Activated T-cell treated with anti-CD3 and anti-CD28 coated beads, Interleukin-2, amount 50 U/mL, for 48 hours (primary cell): ENCODE data around the gene PLD4.

ENCODE experiments used
- DNase-seq, 2 experiments: peaks; one replicate each; pipeline ENCODE4 v3.0.0-alpha.2; 2020

PLD4 gene

GRCh38 chr14:104957146-104958113, 32.8 kb downstream of the PLD4 start:
- no peak for DNase-seq

- no peak for DNase-seq
These were observed 39.9 kb downstream of the PLD4 start for GRCh38 chr14:104964546-104964945.

DNA sequence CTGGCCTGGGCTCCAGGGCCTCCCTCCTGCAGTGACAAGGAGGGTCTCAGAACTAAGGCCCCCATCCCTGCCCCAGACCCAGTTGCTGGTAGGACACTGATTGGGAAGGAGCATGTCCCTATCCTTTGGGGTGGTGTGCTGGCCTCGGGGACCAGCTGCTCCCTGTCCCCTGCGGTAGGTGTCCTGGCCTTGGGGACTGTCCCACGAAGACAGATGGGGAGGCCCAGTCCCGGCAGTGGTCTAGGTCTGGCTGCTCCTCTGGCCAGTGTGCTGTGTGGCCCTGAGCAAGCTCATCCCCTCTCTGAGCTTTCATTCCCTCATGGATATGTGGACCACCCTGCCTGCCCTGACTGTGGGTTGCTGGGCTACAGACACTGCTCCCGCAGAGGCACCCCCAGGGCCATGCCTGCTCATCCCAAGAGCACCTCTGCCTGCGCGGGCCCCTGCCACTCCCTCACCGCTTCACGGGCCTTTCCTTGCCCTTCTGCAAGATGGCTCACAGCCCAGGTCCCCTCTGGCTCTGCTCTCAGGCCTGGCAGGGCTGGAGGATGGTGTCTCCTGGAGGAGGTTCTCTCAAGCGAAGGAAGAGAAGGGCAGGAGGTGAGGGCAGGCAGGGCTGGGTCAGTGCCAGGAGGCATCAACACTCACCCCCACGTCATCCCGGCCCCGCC, 41.0 kb downstream of the PLD4 start:
- DNase-seq: no peak

DNA sequence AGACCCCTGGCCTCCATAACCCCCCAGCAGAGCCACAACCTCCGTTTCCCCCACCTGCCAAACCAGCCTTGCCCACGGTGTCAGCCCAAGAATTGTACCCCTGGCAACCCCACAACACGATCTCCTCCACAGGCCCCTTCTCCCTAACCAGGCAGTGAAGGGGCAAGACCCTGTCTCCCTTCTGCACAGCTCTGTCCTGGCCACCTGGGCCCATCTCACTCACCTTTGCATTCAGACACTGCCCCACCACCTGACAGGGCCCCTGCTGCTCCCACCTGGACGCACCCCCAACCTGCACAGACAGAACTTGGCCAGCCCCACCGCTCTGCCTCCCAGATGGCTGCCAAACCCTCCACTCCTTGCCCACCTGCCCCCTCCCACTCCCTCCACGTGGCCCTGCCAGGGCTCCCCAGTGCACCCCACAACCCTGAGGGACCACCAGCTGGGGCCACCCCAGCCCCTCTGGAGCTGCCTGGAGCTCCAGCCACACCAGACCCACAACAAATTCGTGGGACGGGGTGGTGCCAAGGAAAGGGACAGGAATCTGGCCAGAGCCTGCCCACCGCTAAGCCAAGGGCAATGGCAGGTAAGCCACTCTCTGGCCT, 41.7 kb downstream of the PLD4 start:
- no peak for DNase-seq

DNA sequence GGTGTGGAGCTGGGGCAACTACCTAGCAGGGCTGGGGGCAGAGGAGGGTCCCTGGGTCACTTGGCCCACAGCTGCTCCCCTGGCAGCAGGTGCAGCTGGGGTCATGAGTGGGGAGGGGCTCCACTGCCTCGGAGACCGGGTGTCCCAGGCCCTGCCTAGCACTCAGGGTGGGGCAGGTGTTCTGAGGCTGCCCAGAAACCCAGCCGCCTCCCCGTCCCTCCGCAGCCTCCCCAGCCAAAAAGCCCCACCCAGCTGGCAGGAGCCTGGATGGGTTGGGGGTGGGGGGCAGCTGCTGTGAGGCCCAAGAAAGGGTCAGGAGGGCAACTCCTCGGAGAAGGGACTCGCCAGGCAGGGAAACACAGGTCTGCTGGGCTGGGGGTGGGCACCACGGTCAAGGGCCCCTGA, 42.3 kb downstream of the PLD4 start:
- no peak for DNase-seq

DNA sequence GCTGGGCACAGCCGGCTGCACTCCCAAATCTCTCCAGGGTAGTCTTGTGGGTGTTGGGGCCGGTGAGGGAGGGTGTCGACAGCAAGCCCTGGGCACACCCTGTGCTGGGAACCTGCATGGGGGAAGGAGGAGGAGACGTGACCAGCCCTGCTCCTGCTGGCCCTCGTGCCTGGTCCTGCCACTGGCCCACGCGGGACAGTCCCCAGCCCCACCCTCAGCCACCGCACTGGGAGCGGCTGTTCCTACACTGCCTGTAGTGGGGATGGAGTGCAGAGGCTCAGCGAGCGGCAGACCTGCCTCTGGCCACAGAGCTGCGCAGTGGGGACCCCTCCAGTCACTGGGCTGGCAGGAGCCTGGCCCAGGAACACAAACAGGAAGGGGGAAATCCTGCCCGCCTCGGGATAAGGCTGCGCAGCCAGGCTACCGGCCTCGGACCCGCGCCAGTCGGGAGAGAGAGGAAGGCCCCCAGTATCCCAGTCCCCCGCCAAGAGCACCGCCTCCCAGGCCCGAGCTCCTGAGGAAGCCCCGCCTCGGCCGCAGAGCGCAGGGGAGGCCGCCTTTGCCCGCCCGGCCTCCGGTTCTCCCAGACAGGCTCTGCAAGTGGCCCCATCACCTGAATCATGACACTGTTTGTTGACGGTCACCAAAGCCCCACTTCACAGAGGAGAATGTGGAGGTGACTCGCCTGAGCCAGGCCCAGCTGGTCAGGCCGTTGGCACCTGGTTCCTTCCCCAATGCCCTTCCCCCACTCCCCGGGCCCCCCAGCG, 42.9 kb downstream of the PLD4 start:
- DNase-seq: no peak

- DNase-seq: no peak
These were observed 43.5 kb downstream of the PLD4 start for GRCh38 chr14:104968153-104968527.

GRCh38 chr14:104968541-104969401, 44.1 kb downstream of the PLD4 start:
- no peak for DNase-seq

DNA sequence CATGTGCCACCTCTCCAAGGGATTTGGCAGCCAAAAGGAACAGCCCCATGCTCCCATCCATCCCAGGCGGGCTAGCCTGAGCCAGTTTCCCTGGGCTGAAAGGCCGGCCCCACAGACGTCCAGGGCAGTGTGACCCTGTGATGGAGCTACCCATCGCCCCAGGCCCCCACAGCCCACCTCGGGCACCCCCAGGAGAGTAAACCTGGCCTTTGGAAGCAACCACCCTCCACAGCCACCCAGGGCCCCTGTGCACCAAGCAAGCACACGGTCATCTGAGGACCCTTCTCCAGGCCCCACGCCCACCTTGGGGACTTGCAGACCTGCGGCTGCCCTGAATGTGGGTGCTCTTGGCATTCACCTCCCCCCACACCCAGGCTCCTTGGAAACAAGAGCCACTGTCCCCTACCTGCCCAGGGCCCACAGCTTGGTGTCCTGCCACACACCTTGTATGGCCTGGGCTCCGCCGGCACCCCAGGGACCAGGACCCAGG, 45.1 kb downstream of the PLD4 start:
- DNase-seq: no peak

GRCh38 chr14:104970231-104971068, 45.8 kb downstream of the PLD4 start:
- DNase-seq: no peak

DNA sequence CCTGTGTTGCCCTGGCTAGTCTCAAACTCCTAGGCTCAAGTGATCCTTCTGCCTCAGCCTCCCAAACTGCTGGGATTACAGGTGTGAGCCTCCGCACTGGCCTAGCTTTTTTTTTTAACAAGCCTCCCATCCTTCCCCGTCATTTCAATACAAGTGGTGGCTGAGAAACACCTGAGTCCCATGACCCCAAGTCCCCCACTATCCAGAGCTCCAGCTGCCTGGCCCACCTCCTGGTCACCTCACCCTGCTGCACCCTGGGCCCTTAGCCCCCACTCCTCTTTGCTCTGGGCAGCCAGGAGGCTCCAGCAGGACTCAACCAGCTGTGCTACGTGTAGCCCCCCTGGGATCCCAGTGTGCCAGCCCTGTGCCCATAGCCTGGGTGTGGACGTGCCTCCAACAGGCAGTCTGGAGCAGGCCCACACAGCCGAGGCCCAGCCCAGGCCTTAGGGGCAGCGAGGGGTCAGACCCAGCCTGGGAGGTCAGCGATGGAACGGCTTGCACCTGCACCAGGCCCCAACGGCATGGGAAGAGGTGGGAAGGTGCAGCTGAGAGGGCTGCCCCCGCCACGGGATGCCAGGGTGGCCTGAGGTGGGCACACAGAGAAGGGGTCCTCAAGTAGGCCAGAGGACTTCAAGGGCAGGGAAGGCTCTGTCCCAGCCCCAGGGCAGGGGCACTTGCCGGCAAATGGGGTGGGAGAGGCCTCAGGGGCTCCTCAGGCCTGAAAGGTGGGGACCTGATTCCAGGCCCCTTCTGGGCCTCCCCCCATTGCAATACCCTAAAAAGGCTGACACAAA, 47.0 kb downstream of the PLD4 start:
- DNase-seq: no peak

DNA sequence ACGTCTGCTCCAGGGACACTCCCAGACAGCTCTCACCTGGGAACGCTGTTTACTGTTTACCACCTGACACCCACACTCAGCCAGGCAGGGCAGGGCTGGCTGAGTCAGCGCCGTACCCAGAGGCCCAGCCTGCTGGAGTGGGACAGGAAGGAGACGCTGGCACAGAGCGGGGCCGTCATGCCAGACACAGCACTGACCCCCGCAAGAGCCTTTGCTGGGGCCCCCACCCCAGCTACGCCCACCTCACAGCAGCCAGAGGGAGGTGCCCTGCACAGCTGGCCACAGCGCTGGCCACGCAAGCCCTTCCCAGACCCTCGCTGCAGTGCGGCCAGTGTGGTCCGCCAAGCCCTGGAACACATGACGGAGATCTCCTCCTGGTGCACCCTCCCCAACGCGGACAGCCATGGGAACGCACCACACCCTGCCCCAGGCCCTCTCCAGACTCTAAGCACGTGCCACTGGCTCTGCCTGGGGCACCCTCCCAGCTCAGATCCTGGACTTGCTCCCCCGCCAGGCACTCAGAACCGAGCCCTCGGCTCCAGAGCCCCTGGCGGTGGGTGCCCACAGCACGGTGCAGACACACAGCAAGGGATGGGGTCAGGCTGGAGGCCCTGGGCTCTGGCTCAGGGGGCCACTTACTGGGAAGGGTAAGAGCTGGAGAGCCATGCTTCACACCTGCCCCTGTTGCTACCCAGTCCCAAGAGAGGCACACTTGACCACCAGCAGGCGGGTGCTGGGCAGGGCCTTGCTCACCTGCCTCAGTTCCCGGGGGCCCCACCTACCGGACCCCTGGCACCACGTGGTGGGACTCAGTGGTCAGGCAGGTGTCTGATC, 47.8 kb downstream of the PLD4 start:
- no peak for DNase-seq

- DNase-seq: no peak
These were observed 48.4 kb downstream of the PLD4 start for GRCh38 chr14:104973135-104973384.

- DNase-seq: no peak
These were observed 48.9 kb downstream of the PLD4 start for GRCh38 chr14:104973385-104974145.

- no peak for DNase-seq
These were observed 49.5 kb downstream of the PLD4 start for GRCh38 chr14:104974146-104974541.

DNA sequence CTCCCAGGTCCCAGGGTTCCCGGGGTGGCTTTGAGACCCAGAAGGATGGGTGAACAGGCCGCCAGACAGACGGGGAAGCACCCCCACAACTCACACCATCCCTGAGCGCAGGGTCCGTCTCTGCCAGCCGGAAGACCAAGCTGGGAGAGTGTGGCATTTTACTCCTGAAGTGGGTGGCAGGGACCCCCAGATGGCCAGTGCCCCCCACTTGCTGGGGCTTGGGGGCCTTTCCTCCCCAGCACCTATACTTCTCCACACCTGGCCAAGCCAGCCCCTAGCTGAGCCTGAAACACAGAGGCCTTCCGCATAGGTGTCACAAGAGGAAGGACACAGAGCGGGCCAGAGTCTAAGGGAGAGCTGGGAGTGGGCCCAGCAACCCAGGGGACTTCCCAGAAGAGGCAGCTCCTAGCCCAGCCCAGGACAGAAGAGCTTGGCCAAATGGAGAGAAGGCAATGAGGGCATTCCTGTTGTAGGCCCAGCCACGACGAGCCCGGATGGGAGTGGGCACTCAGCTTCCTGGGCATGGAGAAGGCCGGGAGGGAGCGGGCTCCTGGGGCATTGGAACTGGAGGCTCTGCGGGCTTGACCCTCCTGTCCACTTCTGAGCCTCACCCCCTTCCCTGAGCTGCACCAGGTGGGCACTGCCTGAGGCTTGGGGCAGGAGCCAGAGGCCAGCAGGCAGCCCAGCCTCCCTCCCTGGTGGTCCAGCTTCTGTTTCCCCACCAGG, 50.1 kb downstream of the PLD4 start:
- no peak for DNase-seq

DNA sequence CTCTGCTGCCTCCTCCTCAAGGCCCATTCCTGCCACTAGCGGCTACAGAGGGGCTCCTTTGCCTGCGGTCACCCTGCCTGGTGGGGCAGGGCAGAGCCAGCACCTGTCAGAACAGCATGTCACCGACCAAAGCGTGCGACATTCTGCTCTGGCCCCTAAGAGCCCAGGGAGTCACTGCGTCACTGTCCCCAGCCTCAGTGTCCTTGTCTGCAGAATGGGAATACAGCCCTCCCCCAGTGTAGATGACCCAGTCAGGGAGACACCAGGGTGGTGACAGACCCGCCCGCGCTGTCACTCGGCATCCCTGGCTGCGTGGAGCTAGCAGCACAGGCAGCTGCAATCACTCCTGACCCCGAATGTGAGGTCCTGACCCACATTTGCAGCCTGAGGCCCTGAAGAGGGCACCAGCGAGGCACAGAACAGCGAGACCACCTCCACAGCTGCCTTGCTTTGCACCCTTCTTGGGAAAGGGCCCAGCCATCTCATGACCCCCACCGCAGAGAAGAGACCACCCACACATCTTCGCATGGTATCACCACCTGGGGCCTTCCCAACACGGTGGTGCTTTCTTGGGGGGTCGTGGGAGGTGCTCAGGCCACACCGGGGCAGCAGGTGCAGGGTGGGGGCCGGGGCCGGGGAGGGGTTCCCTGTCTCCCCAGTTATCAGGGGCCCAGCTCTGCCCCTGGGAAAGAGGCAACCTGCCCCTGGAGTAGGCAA, 51.0 kb downstream of the PLD4 start:
- peak in 1 of 2 experiments; percentile 57 for DNase-seq
